Measurements from ENCODE around the gene ADGRB3. TPM values are rescaled to one million over a fixed set of nuclear protein-coding genes. Genes with fewer than 3 reads are reported as not detected.
A peak's percentile ranks its signal among the peaks of the same experiment; 100 is the strongest.
"Not testable (repeated sequence)": the region's sequence is repeated elsewhere in the genome, so short reads cannot be mapped to it uniquely, and the experiment has no call there.

Gene ADGRB3
- total and polyA plus RNA-seq, 2 donors from 2014 or later: 0.26 to 2.2 TPM

- Histone ChIP-seq H3K4me3 (ENCODE audit: low read length in 3 of 3) (no peak overlapping the region), H3K4me1 (ENCODE audit: control insufficient read depth in 2 of 3, insufficient read depth in 2 of 3, low read depth in 1 of 3, low read length in 3 of 3) (no peaks in the 10 kb centered on the region), H3K27me3 (ENCODE audit: control insufficient read depth, insufficient read depth, low read length) (no peaks in the 10 kb centered on the region), H3K9ac (ENCODE audit: low read length in 3 of 3) (no peak overlapping the region), H3K9me3 (ENCODE audit: control insufficient read depth in 2 of 3, insufficient read depth in 1 of 3, low read length in 3 of 3) (no peaks in the 10 kb centered on the region), H3K27ac (ENCODE audit: low read depth in 2 of 2, low read length in 2 of 2) (no peak overlapping the region), H3K36me3 (ENCODE audit: control insufficient read depth in 2 of 3, insufficient read depth in 3 of 3, low read length in 3 of 3) (no peaks in the 10 kb centered on the region)
- DNase-seq (no peak), FAIRE-seq (no peak)
- TF ChIP-seq CTCF (IDR thresholded peaks at IDR 0.05; ENCODE audit: borderline replicate concordance, extremely low read depth, insufficient read depth): no peak
- intact Hi-C loops (cut with DNase I): no loop called here
Measured at GRCh38 chr6:68911811-68912210, 276.7 kb downstream of the ADGRB3 start.

GRCh38 chr6:68912805-68913204 lies 277.7 kb downstream of the ADGRB3 start:
- H3K4me1 ChIP-seq (ENCODE audit: control insufficient read depth in 2 of 3, insufficient read depth in 2 of 3, low read depth in 1 of 3, low read length in 3 of 3); H3K4me3 ChIP-seq (ENCODE audit: low read length in 3 of 3); FAIRE-seq; H3K9me3 ChIP-seq (ENCODE audit: control insufficient read depth in 2 of 3, insufficient read depth in 1 of 3, low read length in 3 of 3); H3K27ac ChIP-seq (ENCODE audit: low read depth in 2 of 2, low read length in 2 of 2); intact Hi-C loops (cut with DNase I); H3K9ac ChIP-seq (ENCODE audit: low read length in 3 of 3); DNase-seq; H3K36me3 ChIP-seq (ENCODE audit: control insufficient read depth in 2 of 3, insufficient read depth in 3 of 3, low read length in 3 of 3); H3K27me3 ChIP-seq (ENCODE audit: control insufficient read depth, insufficient read depth, low read length): not testable (repeated sequence)

GRCh38 chr6:68915586-68915985 lies 280.5 kb downstream of the ADGRB3 start:
- DNase-seq: peak in 3 of 5 donors; percentile 13 to 81 (median 75)
- H3K4me1 ChIP-seq (ENCODE audit: control insufficient read depth in 2 of 3, insufficient read depth in 2 of 3, low read depth in 1 of 3, low read length in 3 of 3): no peaks in the 10 kb centered on the region
- no peak for TF ChIP-seq CTCF (IDR thresholded peaks at IDR 0.05; ENCODE audit: borderline replicate concordance, extremely low read depth, insufficient read depth)
- H3K9me3 ChIP-seq (ENCODE audit: control insufficient read depth in 2 of 3, insufficient read depth in 1 of 3, low read length in 3 of 3): no peaks in the 10 kb centered on the region
- H3K4me3 ChIP-seq (ENCODE audit: low read length in 3 of 3): no peak overlapping the region
- no peak overlapping the region for H3K27ac ChIP-seq (ENCODE audit: low read depth in 2 of 2, low read length in 2 of 2)
- no peaks in the 10 kb centered on the region for H3K36me3 ChIP-seq (ENCODE audit: control insufficient read depth in 2 of 3, insufficient read depth in 3 of 3, low read length in 3 of 3)
- H3K9ac ChIP-seq (ENCODE audit: low read length in 3 of 3): no peak overlapping the region
- H3K27me3 ChIP-seq (ENCODE audit: control insufficient read depth, insufficient read depth, low read length): no peaks in the 10 kb centered on the region
- no peak for FAIRE-seq
- intact Hi-C loops (cut with DNase I): no loop called here

- H3K4me3 ChIP-seq (ENCODE audit: low read length in 3 of 3): no peak overlapping the region
- no peaks in the 10 kb centered on the region for H3K27me3 ChIP-seq (ENCODE audit: control insufficient read depth, insufficient read depth, low read length)
- no peak overlapping the region for H3K9ac ChIP-seq (ENCODE audit: low read length in 3 of 3)
- no peaks in the 10 kb centered on the region for H3K36me3 ChIP-seq (ENCODE audit: control insufficient read depth in 2 of 3, insufficient read depth in 3 of 3, low read length in 3 of 3)
- DNase-seq (no peak), FAIRE-seq (no peak)
- intact Hi-C loops (cut with DNase I): no loop called here
- H3K27ac ChIP-seq (ENCODE audit: low read depth in 2 of 2, low read length in 2 of 2): no peak overlapping the region
- no peak for TF ChIP-seq CTCF (IDR thresholded peaks at IDR 0.05; ENCODE audit: borderline replicate concordance, extremely low read depth, insufficient read depth)
- no peaks in the 10 kb centered on the region for H3K9me3 ChIP-seq (ENCODE audit: control insufficient read depth in 2 of 3, insufficient read depth in 1 of 3, low read length in 3 of 3)
- no peaks in the 10 kb centered on the region for H3K4me1 ChIP-seq (ENCODE audit: control insufficient read depth in 2 of 3, insufficient read depth in 2 of 3, low read depth in 1 of 3, low read length in 3 of 3)
Measured at GRCh38 chr6:68919537-68919936, 284.5 kb downstream of the ADGRB3 start.

All from kidney (tissue), 14 donors.